ENCODE measurements around the gene KCNH4. TPM values are rescaled to one million over a fixed set of nuclear protein-coding genes. Genes with fewer than 3 reads are reported as not detected.
A peak's percentile ranks its signal among the peaks of the same experiment; 100 is the strongest.
"Not testable (repeated sequence)": the region's sequence is repeated elsewhere in the genome, so short reads cannot be mapped to it uniquely, and the experiment has no call there.

KCNH4 gene
- total and polyA plus RNA-seq, 11 donors, result 0.07 to 0.28 (median 0.11) TPM; not detected in 1

- Histone ChIP-seq H3K4me1 (peaks cover 0 to 23% (median 16%) of the 10 kb centered on the region in 12 donors), H3K9me3 (no peaks in the 10 kb centered on the region), H3K36me3 (peaks cover 0 to 55% (median 35%) of the 10 kb centered on the region in 9 donors), H3K4me3 (no peak overlapping the region), H3K27ac (no peak overlapping the region), H3K27me3 (no peaks in the 10 kb centered on the region)
- ATAC-seq (no peak), DNase-seq (no peak)
- 92 to 96% (median 95%) methylated on average over 5 of the region's 5 CpGs for WGBS, 4 donors
- TF ChIP-seq CTCF (IDR thresholded peaks at IDR 0.05), result no peak
- TF ChIP-seq POLR2A (IDR thresholded peaks at IDR 0.05), result no peak
- intact Hi-C loops (cut with DNase I), result loop anchor here in 3 of 10 donors (5.0 to 10.0 kb wide), 3 partner anchors 47 to 52 kb away; partner anchors contain the start of gene STAT5B (in 2 of the 3)
Observed at GRCh38 chr17:42225646-42226045, 44.7 kb upstream of the KCNH4 start.

- H3K4me1 ChIP-seq, result peaks cover 0 to 23% (median 16%) of the 10 kb centered on the region in 12 donors
- 95 to 100% (median 96%) methylated on average over 2 to 6 of the region's 6 CpGs for WGBS, 4 donors
- intact Hi-C loops (cut with DNase I), result loop anchor here in 3 of 10 donors (5.0 to 10.0 kb wide), 3 partner anchors 48 to 53 kb away; partner anchors contain the start of gene STAT5B (in 2 of the 3)
- no peak overlapping the region for H3K4me3 ChIP-seq
- H3K27ac ChIP-seq, result no peak overlapping the region
- H3K9me3 ChIP-seq, result no peaks in the 10 kb centered on the region
- peaks cover 0 to 59% (median 44%) of the 10 kb centered on the region in 9 donors for H3K36me3 ChIP-seq
- H3K27me3 ChIP-seq, result no peaks in the 10 kb centered on the region
- TF ChIP-seq POLR2A (IDR thresholded peaks at IDR 0.05) (no peak), CTCF (IDR thresholded peaks at IDR 0.05) (no peak)
- DNase-seq (no peak), ATAC-seq (no peak)
Observed at GRCh38 chr17:42224651-42225050, 43.7 kb upstream of the KCNH4 start.

GRCh38 chr17:42221886-42222745 is 41.2 kb upstream of the KCNH4 start:
- Histone ChIP-seq H3K27me3 (no peaks in the 10 kb centered on the region), H3K4me3 (no peak overlapping the region), H3K36me3 (peaks cover 0 to 74% (median 55%) of the 10 kb centered on the region in 9 donors), H3K9me3 (no peaks in the 10 kb centered on the region), H3K4me1 (peaks cover 0 to 5% (median 2%) of the 10 kb centered on the region in 12 donors), H3K27ac (no peak overlapping the region)
- ATAC-seq (peak in 3 of 4 donors; percentile 60 to 65 (median 63)), DNase-seq (peak in 1 of 5 donors; percentile 34)
- intact Hi-C loops (cut with DNase I), result loop anchor here in 1 of 10 donors (10.0 kb wide), 1 partner anchor 53 kb away; the partner anchor contains the start of gene STAT5B
- TF ChIP-seq CTCF (IDR thresholded peaks at IDR 0.05), result peak; percentile 10 to 52 (median 41)
- TF ChIP-seq POLR2A (IDR thresholded peaks at IDR 0.05), result no peak
- WGBS, 4 donors, result 52 to 63% (median 61%) methylated on average over 3 of the region's 3 CpGs

GRCh38 chr17:42219280-42219679 is 38.3 kb upstream of the KCNH4 start:
- 100% methylated on average over 2 to 3 of the region's 17 CpGs; no CpG with 5 or more reads in 2 of the 4 donors for WGBS, 4 donors

More at GRCh38 chr17:42219280-42219679, 38.3 kb upstream of the KCNH4 start:
- H3K4me3 ChIP-seq; intact Hi-C loops (cut with DNase I); H3K9me3 ChIP-seq; ATAC-seq; DNase-seq; H3K4me1 ChIP-seq; H3K27me3 ChIP-seq; H3K27ac ChIP-seq: not testable (repeated sequence)
- H3K36me3 ChIP-seq, result peaks cover 0 to 81% (median 71%) of the 10 kb centered on the region in 9 donors

Measured in heart left ventricle (tissue), 16 donors.